Esophagus (tissue), 2 donors: ENCODE measurements around the gene THSD8. TPM values are rescaled to one million over a fixed set of nuclear protein-coding genes. Genes with fewer than 3 reads are reported as not detected.

Experiments used
- H3K27ac ChIP-seq, 2 donors: one replicate each; pipeline ENCODE4 v1.5.1; 2013; ENCODE audit warnings: low read depth in 2 of 2, mild to moderate bottlenecking in 2 of 2, inconsistent platforms in 1 of 2, low read length in 1 of 2, moderate library complexity in 1 of 2
- H3K27me3 ChIP-seq, 2 donors: one replicate each; pipeline ENCODE4 v1.6.1; 2013; ENCODE audit warnings: low read length in 2 of 2, control low read depth in 1 of 2, mild to moderate bottlenecking in 1 of 2; ENCODE audit not compliant: insufficient read depth in 2 of 2, control insufficient read depth in 1 of 2
- H3K36me3 ChIP-seq, 2 donors: one replicate each; pipeline ENCODE4 v1.6.1; 2013; ENCODE audit warnings: low read length in 1 of 2; ENCODE audit not compliant: control insufficient read depth in 2 of 2, insufficient read depth in 2 of 2
- H3K4me1 ChIP-seq, 2 donors: one replicate each; pipeline ENCODE4 v1.6.1; 2013; ENCODE audit warnings: low read length in 1 of 2; ENCODE audit not compliant: control insufficient read depth in 2 of 2, insufficient read depth in 2 of 2
- H3K4me3 ChIP-seq, 2 donors: one replicate each; pipeline ENCODE4 v1.5.1; 2013; ENCODE audit warnings: low read length in 2 of 2, mild to moderate bottlenecking in 2 of 2, low read depth in 1 of 2, moderate library complexity in 1 of 2
- H3K9me3 ChIP-seq, 2 donors: one replicate each; pipeline ENCODE4 v1.6.1; 2013; ENCODE audit warnings: mild to moderate bottlenecking in 2 of 2, low read depth in 1 of 2, low read length in 1 of 2, moderate library complexity in 1 of 2; ENCODE audit not compliant: control insufficient read depth in 2 of 2, insufficient read depth in 1 of 2
- WGBS, 2 donors: extraction: QIAGEN DNeasy Blood & Tissue Kit; methylation state at CpG; one replicate each; pipeline ENCODE4 v1.1.7; 2013; 5-methylcytosine and 5-hydroxymethylcytosine counted together
- polyA plus RNA-seq, 2 donors: library from polyadenylated mRNA; stranded (reverse); fragments of 200-250 nt; gene quantifications; one replicate each; pipeline ENCODE4 v1.2.3, GENCODE V29; 2013
- donor health status: healthy with polysubstance abuse.
- donor health status: Bipolar disorder and iron deficiency.

THSD8 gene
- polyA plus RNA-seq, 2 donors: 2.8 to 8.4 TPM

DNA sequence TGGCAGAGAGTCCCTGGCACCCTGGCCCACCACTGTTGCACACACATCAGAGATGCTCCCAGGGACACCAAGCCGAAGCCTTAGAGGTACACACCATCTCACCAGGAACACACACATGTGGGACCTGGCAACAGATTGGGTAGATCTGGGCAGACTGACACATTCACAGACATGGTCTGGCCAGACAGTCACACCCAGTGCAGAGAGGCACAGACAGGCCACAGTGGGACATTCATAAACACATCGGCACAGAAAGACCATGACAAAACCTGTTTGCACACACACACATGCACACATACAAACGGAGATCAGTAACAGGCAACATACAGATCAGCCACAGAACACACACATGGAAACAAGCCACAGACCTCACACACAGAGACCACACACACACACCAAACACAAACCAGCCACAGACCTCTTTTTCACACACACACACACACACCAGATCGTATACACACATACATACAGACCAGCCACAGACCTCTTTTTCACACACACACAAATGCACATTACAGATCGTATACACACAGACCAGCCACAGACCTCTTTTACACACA lies 16.9 kb upstream of the THSD8 start:
- H3K36me3 ChIP-seq: no peaks in the 10 kb centered on the region
- WGBS, 2 donors: 37 to 39% methylated on average over 5 of the region's 5 CpGs
- H3K27ac ChIP-seq: peak overlapping the region; percentile 92 to 99
- peaks cover 7 to 30% of the 10 kb centered on the region in 2 donors for H3K4me1 ChIP-seq
- no peaks in the 10 kb centered on the region for H3K27me3 ChIP-seq
- H3K4me3 ChIP-seq: peak overlapping the region; percentile 4 to 11
- no peaks in the 10 kb centered on the region for H3K9me3 ChIP-seq

DNA sequence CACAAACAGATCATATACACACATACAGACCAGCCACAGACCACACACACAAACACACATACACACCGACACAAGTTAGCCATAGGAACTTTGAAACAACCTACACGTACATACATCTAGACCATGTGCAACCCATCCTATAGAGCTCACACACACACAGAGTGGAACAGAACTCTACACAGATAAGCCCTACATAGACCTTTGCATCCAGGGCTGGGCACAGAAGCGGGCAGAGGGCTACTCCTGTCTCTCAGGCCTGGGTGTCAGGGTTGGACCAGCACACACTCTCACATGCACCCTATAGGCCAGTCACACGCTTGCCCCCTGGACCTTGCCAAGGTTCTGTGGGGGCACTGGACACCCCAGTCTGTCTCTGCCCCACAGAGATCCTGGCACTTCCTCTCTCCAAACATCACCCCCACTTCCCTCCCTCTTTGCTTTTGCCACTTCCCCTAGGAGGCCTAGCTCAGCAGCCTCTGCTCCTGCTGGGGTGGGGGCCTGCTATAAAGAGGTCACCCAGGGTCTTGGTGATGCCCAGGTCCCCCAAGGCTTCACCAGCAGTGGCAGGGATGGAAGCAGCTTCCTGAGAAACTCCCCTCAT lies 16.3 kb upstream of the THSD8 start:
- Histone ChIP-seq H3K4me3 (peak overlapping the region; percentile 4 to 28), H3K27ac (peak overlapping the region; percentile 92 to 99), H3K4me1 (peaks cover 7 to 30% of the 10 kb centered on the region in 2 donors), H3K9me3 (no peaks in the 10 kb centered on the region), H3K27me3 (no peaks in the 10 kb centered on the region), H3K36me3 (no peaks in the 10 kb centered on the region)
- 51 to 61% methylated on average over 4 of the region's 4 CpGs for WGBS, 2 donors

DNA sequence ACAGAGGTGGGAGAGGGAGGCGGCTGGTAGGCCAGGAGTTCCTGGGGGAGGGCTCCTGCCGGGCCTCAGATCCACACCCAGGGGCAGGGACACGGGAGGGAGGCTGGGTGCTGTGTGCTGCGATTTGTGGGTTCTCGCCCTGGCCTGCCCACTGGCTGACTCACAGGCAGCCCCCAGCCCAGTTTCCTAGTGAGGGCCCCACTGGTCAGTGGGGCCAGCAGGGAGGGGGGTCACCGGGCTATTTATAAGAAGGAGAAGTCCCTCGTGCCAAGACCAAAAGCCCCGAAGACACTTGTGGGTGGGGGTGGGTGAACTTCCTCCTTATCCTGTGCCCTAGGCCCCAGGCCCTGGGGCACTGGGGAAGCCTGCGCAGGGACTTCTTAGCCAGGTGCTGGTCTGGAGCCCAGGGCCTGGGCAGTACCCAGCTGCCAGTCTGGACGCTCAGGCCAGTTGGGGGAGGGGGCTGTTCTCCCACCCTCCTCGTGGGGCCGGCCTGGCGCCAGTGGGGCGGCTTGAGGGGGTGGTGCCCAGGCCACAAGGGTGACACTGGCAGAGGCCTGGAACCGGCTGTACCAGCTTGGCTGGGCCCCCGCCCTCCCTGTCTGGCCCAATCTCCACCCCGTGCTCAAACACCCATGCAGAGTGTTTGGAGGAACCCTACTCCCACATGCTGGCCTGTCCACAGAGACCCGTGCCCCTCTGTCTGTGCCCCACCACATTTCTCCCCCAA lies 15.6 kb upstream of the THSD8 start:
- Histone ChIP-seq H3K36me3 (no peaks in the 10 kb centered on the region), H3K9me3 (no peaks in the 10 kb centered on the region), H3K4me1 (peaks cover 7 to 30% of the 10 kb centered on the region in 2 donors), H3K4me3 (peak overlapping the region in 1 of 2 donors; percentile 19), H3K27ac (peak overlapping the region; percentile 92 to 99), H3K27me3 (no peaks in the 10 kb centered on the region)
- WGBS, 2 donors: 29 to 30% methylated on average over 18 of the region's 18 CpGs

DNA sequence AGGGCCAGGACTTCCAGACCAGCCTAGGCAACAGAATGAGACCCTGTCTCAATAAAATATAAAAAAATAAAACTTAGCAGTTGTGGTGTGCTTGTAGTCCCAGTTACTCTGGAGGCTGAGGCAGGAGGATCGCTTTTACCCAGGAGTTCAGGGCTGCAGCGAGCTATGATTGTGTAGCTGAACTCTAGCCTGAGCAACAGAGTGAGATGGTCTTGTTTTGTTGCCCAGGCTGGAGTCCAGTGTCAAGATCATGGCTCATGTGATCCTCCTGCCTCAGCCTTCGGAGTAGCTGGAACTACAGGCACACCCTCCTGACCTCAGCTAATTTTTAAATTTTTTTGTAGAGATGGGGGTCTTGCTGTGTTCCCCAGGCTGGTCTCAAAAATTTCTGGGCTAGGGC lies 14.9 kb upstream of the THSD8 start:
- no peak overlapping the region for H3K4me3 ChIP-seq
- H3K27me3 ChIP-seq: no peaks in the 10 kb centered on the region
- 77 to 78% methylated on average over 3 of the region's 3 CpGs for WGBS, 2 donors
- H3K27ac ChIP-seq: peak overlapping the region; percentile 92 to 99
- peaks cover 7 to 30% of the 10 kb centered on the region in 2 donors for H3K4me1 ChIP-seq
- H3K9me3 ChIP-seq: no peaks in the 10 kb centered on the region
- H3K36me3 ChIP-seq: no peaks in the 10 kb centered on the region

DNA sequence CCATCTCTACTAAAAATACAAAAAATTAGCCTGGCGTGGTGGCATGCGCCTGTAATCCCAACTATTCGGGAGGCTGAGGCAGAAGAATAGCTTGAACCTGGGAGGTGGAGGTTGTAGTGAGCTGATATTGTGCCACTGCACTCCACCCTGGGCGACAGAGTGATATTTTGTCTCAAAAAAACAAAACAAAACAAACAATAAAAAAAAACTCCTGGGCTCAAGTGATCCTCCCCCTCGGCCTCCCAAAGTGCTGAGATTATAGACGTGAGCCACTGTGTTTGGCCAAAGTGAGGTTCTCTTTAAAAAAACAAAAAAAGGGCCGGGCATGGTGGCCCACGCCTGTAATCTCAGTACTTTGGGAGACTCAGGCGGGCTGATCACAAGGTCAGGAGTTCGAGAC lies 14.4 kb upstream of the THSD8 start:
- 70 to 74% methylated on average over 10 of the region's 10 CpGs for WGBS, 2 donors
- H3K4me1 ChIP-seq: peaks cover 7 to 30% of the 10 kb centered on the region in 2 donors

DNA sequence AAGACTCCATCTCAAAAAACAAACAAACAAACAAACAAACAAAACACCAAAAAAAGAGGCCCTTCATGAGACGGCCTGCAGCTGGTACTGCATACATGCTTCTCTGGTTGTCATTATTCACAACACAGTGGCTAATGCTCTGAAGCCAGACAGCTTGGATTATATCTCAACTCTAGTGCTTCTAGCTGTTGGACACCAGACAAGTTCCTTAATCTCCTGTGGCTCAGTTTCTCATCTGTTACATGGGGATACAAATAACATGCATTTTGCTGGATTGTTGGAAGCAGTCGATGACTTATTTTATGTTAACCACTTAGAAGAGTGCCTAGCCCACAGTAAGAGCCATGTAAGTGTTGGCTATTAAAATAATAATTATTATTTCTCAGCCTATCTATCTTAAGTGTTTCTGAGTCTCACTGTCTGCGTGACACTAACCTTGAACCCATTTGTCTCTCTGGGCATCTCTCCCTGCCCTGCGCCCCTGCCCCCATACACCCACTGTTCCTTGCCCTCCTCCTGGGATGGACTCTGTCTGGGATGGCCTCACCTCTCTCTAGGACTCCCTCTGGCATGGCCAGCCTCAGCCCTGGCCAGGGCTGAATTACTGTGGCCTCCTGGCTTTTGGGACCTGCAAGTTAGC lies 13.7 kb upstream of the THSD8 start:
- H3K9me3 ChIP-seq: no peaks in the 10 kb centered on the region
- WGBS, 2 donors: 24 to 28% methylated on average over 4 of the region's 4 CpGs
- H3K27me3 ChIP-seq: no peaks in the 10 kb centered on the region
- peak overlapping the region; percentile 9 to 21 for H3K4me3 ChIP-seq
- peaks cover 3 to 30% of the 10 kb centered on the region in 2 donors for H3K4me1 ChIP-seq
- H3K36me3 ChIP-seq: peaks cover 0 to 4% of the 10 kb centered on the region in 2 donors
- peak overlapping the region; percentile 100 for H3K27ac ChIP-seq

More for the DNA sequence above, 14.4 kb upstream of the THSD8 start:
- Histone ChIP-seq H3K27me3 (no peaks in the 10 kb centered on the region), H3K36me3 (peaks cover 0 to 1% of the 10 kb centered on the region in 2 donors), H3K9me3 (no peaks in the 10 kb centered on the region), H3K4me3 (no peak overlapping the region), H3K27ac (peak overlapping the region; percentile 92 to 99)

DNA sequence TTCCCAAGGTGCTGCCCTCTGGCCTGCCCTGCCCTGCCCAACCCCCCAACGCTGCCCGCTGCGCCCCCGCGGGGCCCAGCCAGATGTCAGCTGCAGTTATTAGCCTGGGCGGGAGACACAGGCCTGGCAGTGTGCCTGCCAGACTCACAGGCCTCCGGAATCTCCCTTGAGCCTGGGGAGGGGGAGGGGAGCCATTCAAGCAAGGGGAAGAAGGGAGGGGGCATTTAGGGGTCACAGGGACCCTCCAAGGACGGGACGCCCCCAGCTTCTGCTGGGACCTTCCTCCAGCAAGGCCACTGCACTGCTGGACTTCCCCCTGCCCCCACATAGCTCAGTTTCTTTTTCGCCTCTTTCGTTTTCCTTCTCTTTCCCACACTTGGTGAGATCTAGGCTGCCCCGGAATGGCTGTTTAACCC lies 13.2 kb upstream of the THSD8 start:
- Histone ChIP-seq H3K27ac (peak overlapping the region; percentile 100), H3K9me3 (no peaks in the 10 kb centered on the region), H3K36me3 (peaks cover 0 to 4% of the 10 kb centered on the region in 2 donors), H3K27me3 (no peaks in the 10 kb centered on the region), H3K4me3 (peak overlapping the region; percentile 40 to 96), H3K4me1 (peaks cover 0 to 25% of the 10 kb centered on the region in 2 donors)
- 1 to 4% methylated on average over 11 to 12 of the region's 12 CpGs for WGBS, 2 donors

DNA sequence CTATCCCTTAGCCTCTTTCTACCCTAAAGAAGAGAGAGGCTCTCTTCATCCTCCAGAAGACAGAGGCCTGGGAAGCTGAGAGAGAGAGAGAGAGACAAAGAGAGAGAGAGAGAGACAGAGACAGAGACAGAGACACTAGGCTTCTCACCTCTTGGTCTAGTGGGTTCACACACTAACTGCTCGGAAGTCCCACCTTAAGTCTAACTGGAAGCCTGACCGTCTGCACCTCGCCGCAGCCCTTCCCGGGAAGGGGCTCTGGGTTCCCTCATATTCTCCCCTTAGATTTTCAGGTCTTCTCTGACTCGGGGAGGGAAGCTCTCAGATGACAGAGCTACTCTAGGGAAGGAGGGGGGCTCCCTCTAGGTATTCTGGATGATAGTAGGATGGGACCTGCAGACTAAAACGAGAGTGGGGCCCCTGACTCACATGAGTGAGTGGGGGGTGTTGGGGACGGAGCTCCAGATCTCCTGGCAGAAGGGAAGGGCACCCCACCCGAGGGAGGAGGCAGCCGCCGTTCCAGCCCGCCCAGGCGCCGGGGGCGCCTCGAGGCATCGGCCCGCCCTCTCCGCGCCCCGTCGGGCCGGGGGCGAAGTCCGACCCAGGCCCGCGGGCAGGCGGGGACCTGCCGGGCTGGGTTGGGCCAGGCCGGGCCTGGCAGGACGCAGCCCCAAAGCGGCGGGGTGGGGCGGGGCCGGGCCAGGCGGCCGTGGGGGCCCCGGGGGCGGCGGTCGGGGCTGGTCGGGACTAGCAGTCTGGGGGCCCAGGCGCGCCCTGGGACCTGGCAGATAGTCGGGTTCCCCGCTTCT lies 12.6 kb upstream of the THSD8 start:
- peaks cover 0 to 22% of the 10 kb centered on the region in 2 donors for H3K4me1 ChIP-seq
- 1 to 2% methylated on average over 31 to 46 of the region's 46 CpGs for WGBS, 2 donors

More for the DNA sequence above, 12.6 kb upstream of the THSD8 start:
- Histone ChIP-seq H3K4me3 (peak overlapping the region; percentile 96 to 99), H3K36me3 (peaks cover 0 to 4% of the 10 kb centered on the region in 2 donors), H3K27ac (peak overlapping the region; percentile 100), H3K9me3 (no peaks in the 10 kb centered on the region), H3K27me3 (no peaks in the 10 kb centered on the region)
